ENCODE results near the gene TMEM9B. TPM values are rescaled to one million over a fixed set of nuclear protein-coding genes. Genes with fewer than 3 reads are reported as not detected.

TMEM9B gene
- total RNA-seq, 2 experiments from 2014 or later, result 17.5 to 19.1 TPM

DNA sequence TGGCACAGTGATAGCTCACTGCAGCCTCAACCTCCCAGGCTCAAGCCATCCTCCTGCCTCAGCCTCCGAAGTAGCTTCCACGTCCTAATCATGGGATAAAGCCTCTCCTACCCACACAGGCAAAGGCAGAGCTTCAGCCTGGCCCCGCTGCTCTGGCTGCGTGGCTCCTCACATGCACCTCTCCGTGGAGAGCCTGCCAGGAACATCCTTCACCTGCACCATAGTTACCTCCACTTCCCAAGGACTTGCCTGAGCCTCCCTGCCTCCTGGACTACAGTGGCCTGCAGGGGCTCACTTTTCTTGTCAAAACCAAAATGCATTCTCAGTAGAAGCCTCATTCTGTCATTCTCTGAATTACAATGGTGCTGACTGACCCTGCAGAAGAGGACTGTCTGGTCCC, 38.0 kb downstream of the TMEM9B start:
- Mint-ChIP-seq H3K4me1 (ENCODE audit: low read depth) (no peaks in the 10 kb centered on the region), H3K27me3 (no peaks in the 10 kb centered on the region), H3K36me3 (peaks cover 6% of the 10 kb centered on the region), H3K27ac (no peak overlapping the region), H3K4me3 (no peak overlapping the region), H3K9me3 (no peaks in the 10 kb centered on the region)
- intact Hi-C loops (cut with micrococcal nuclease), result no loop called here
- DNase-seq, result no peak
- CTCF ChIA-PET, result interaction anchor here (2.1 kb wide), 1 partner anchor 11 kb away, joined by 6 read pairs; no protein-coding TSS in a partner anchor
- POLR2A ChIA-PET, result no interaction called here

DNA sequence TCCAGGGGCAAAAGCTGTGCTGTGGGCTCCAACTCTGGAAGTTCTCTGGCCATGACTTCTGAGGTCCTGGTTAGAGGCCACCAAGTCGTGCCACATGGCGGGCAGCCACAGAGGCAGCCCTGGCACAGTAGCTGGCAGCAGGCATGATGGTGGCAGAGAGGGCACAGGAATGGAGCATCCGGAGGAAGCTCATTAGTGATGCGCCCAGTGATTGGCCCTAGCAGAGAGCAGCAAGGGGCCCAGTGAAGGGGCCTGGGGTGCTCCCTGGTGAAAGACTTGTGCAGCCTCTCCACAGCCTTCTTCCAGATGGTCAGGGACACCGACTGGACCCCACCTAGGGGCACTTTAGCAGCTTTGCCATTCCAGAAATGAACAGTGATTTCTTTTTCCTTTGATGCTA, 38.5 kb downstream of the TMEM9B start:
- no peak for DNase-seq
- H3K4me3 Mint-ChIP-seq, result no peak overlapping the region
- POLR2A ChIA-PET, result no interaction called here
- intact Hi-C loops (cut with micrococcal nuclease), result no loop called here
- H3K27me3 Mint-ChIP-seq, result no peaks in the 10 kb centered on the region
- no peaks in the 10 kb centered on the region for H3K4me1 Mint-ChIP-seq (ENCODE audit: low read depth)
- no peaks in the 10 kb centered on the region for H3K9me3 Mint-ChIP-seq
- H3K36me3 Mint-ChIP-seq, result peaks cover 6% of the 10 kb centered on the region
- H3K27ac Mint-ChIP-seq, result no peak overlapping the region
- CTCF ChIA-PET, result no interaction called here

DNA sequence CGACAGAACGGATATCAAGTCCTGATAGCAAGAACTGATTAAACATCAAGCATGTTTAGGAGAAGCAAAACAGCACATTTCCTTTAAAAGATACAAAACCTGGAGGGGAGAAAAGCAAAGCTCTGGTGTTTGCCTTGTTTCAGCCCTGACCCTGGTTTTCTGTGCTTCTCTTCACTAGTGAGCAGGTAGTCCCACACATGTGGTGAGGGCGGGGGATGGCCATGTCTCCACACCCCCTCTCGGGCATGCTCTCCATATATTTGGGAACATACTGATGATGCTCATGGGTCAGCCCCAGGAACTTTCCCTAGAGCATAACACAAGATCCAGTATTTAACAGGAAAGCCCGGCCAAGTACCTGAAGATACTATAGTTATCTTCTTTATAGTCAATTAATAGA, 41.6 kb downstream of the TMEM9B start:
- ChIA-PET CTCF (no interaction called here), POLR2A (no interaction called here)
- H3K27ac Mint-ChIP-seq, result no peak overlapping the region
- H3K4me1 Mint-ChIP-seq (ENCODE audit: low read depth), result no peaks in the 10 kb centered on the region
- H3K4me3 Mint-ChIP-seq, result no peak overlapping the region
- no peaks in the 10 kb centered on the region for H3K27me3 Mint-ChIP-seq
- intact Hi-C loops (cut with micrococcal nuclease), result no loop called here
- peaks cover 21% of the 10 kb centered on the region for H3K36me3 Mint-ChIP-seq
- DNase-seq, result no peak
- no peaks in the 10 kb centered on the region for H3K9me3 Mint-ChIP-seq

DNA sequence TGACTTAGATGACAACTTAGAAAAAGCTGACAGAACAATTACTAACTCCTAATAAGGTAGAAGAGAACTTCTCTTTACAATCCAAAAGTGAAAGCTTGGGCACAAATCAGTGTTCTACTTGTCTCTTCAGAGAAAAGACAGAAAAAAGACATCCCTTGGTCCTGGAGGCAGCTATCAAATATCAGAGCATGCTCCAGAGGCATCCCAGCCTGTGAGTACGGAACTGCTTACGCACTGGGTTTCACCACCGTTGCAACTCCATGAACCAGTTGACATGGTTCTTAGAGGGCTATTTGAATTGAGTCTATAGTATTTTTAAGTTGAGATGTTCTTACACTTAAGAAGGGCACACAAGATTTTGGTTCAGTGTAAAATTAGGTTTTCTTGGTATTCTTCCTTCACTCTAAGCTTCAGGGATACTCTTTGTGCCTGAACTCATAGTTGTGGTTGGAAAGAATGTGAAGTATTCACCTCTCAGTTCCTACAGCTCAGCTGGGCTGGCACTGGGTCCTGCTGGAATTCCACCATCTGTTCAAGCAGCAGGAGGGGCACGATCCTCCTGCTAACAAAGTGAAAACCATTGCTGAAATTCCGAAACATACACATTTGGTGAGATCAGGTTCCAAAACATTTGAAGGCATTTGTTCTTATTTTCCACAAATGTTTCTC, 47.0 kb downstream of the TMEM9B start:
- no peak overlapping the region for H3K27ac Mint-ChIP-seq
- H3K27me3 Mint-ChIP-seq, result no peaks in the 10 kb centered on the region

DNA sequence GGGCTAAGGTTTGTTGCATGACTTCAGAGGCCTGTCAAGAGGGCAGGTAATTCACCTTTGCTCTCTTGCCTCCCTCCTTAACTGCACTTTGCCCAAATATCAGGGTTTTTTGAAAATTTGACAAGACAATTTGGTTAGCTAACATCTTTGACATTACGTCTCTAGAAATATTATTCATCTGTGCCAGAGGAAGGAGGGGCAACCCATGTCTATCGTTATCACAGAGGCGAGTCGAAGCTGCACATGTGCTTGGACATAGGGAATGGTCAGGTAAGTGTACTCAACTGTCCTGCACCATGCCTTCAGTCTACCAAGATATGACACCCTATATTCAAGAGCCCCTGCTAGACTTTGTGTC, 49.6 kb downstream of the TMEM9B start:
- ChIA-PET CTCF (interaction anchor here (1.0 to 5.1 kb wide), 13 partner anchors 10 to 232 kb away, joined by 3 to 62 read pairs (median 6); partner anchors contain the start of genes RPL27A and TRIM66), POLR2A (interaction anchor here (2.0 kb wide), 1 partner anchor 50 kb away, joined by 9 read pairs; the partner anchor contains the start of gene TMEM9B)
- DNase-seq, result no peak
- Mint-ChIP-seq H3K4me3 (no peak overlapping the region), H3K27ac (peak overlapping the region; percentile 77), H3K4me1 (ENCODE audit: low read depth) (peaks cover 27% of the 10 kb centered on the region), H3K9me3 (no peaks in the 10 kb centered on the region), H3K27me3 (no peaks in the 10 kb centered on the region), H3K36me3 (peaks cover 30% of the 10 kb centered on the region)
- intact Hi-C loops (cut with micrococcal nuclease), result loop anchor here (1.0 to 5.0 kb wide), 7 partner anchors 45 to 593 kb away; no protein-coding TSS in a partner anchor

More for the DNA sequence above, 47.0 kb downstream of the TMEM9B start:
- Mint-ChIP-seq H3K36me3 (peaks cover 32% of the 10 kb centered on the region), H3K4me3 (no peak overlapping the region), H3K4me1 (ENCODE audit: low read depth) (peaks cover 19% of the 10 kb centered on the region), H3K9me3 (no peaks in the 10 kb centered on the region)
- ChIA-PET CTCF (no interaction called here), POLR2A (no interaction called here)
- intact Hi-C loops (cut with micrococcal nuclease), result no loop called here
- no peak for DNase-seq

DNA sequence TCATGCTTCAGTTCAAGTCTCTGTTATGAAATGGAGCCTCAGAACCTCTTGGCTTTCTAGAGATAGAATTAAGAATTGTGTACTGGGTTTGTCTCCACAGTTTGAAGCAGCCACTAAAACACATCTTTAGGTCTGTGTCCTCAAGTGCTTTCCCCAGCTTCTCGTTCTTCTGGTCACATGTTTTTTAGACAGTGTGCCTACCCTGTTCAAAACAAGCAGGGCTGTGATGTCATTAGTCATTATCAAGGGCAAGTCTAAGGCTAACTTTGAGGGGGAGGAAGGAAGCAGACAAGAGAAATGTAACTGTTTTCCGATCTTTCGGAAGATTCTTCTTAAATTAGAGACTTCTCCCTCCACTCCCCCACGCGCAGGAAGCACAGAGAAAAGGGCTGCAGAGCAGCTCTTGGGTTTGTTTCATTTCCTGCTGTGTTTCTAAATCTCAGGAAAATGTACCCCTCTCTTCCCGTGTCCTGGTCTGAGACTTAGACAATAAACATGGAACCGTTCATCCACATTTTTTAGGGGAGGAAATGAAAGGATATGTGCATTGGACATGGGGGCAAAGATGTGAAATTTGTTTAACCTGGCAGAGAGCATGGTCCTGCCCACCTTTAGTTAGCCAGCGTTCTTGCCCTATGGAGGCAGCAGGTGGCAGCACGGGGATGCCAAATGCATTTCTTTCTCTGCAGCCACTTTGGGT, 50.1 kb downstream of the TMEM9B start:
- H3K4me3 Mint-ChIP-seq, result peak overlapping the region; percentile 64
- POLR2A ChIA-PET, result interaction anchor here (2.0 kb wide), 1 partner anchor 50 kb away, joined by 9 read pairs; the partner anchor contains the start of gene TMEM9B
- H3K9me3 Mint-ChIP-seq, result no peaks in the 10 kb centered on the region
- peaks cover 28% of the 10 kb centered on the region for H3K4me1 Mint-ChIP-seq (ENCODE audit: low read depth)
- peaks cover 27% of the 10 kb centered on the region for H3K36me3 Mint-ChIP-seq
- DNase-seq, result peak; percentile 53
- intact Hi-C loops (cut with micrococcal nuclease), result loop anchor here (1.0 to 5.0 kb wide), 7 partner anchors 45 to 593 kb away; no protein-coding TSS in a partner anchor
- CTCF ChIA-PET, result interaction anchor here (0.7 to 5.1 kb wide), 12 partner anchors 10 to 231 kb away, joined by 3 to 62 read pairs (median 6); partner anchors contain the start of genes RPL27A and TRIM66
- no peaks in the 10 kb centered on the region for H3K27me3 Mint-ChIP-seq
- peak overlapping the region; percentile 77 for H3K27ac Mint-ChIP-seq

DNA sequence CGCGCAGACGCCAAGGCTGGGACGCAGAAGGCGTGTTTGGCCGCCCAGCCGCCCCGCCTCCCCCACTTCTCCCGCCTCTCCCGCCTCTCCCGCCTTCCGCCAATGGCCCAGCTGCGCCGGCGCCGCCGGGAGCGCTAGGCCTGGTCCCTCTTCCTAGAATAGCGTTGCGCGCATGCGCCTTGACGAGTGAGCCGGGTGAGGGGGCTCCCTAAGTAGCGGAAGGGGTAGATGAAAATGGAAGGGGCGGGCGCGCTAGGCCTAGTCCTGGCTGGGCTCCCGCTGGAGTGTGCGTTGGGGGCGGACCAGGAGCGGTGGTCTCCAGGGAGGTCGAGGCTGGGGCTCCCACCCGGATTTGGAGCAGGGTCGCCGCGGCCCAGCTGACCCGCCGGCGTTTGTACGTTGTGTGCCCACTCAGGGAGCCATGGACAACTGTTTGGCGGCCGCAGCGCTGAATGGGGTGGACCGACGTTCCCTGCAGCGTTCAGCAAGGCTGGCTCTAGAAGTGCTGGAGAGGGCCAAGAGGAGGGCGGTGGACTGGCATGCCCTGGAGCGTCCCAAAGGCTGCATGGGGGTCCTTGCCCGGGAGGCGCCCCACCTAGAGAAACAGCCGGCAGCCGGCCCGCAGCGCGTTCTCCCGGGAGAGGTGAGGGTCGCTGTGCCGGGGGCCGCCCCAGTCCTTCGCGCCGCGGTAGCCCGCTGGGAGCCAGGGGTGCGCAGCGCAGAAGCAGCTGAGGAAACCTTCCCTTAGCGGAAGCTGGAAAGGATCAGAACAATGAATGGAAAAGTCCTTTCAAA, 53.0 kb downstream of the TMEM9B start, which contains the start of gene AKIP1:
Gene AKIP1 (plus strand): TSS at position 161 of the 795 bp plus-strand sequence. CDS start 261 bp downstream, at position 422.
- Mint-ChIP-seq H3K4me3 (peak within 1 kb of the TSS; percentile 94), H3K36me3 (peaks cover 6% of the 10 kb centered on the region), H3K27me3 (no peaks in the 10 kb centered on the region), H3K27ac (peak within 1 kb of the TSS; percentile 86), H3K9me3 (no peaks in the 10 kb centered on the region), H3K4me1 (ENCODE audit: low read depth) (peaks cover 45% of the 10 kb centered on the region)
- ChIA-PET CTCF (interaction anchor here (2.0 to 5.1 kb wide), 2 partner anchors 49 to 227 kb away, joined by 12 to 62 read pairs; no protein-coding TSS in a partner anchor), POLR2A (interaction anchor here (3.3 kb wide), 1 partner anchor 53 kb away, joined by 9 read pairs; the partner anchor contains the start of gene TMEM9B)
- DNase-seq, result peak; percentile 91
- intact Hi-C loops (cut with micrococcal nuclease), result loop anchor here (1.0 to 5.0 kb wide), 8 partner anchors 53 to 656 kb away; partner anchors contain the start of gene TMEM9B

DNA sequence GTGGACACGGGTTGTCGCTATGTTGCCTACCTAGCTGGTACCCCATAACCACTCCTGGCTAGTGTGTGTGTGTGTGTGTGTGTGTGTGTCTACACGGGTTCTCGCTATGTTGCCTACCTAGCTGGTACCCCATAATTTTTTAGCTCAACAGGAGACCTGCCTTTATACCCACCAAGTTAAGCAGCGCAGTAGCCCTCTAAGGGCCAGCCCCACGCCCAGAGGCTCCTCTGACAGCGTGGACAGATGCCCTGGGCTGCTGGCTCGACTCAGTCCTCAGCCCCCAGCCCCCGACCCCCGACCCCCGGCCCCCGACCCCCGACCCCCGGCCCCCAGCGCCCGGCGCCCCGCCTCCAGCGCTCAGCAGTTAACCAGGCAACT, 53.6 kb downstream of the TMEM9B start:
- CTCF ChIA-PET, result interaction anchor here (1.0 to 5.1 kb wide), 2 partner anchors 49 kb away, joined by 3 to 62 read pairs; no protein-coding TSS in a partner anchor
- peak overlapping the region; percentile 94 for H3K4me3 Mint-ChIP-seq
- peaks cover 46% of the 10 kb centered on the region for H3K4me1 Mint-ChIP-seq (ENCODE audit: low read depth)
- peaks cover 6% of the 10 kb centered on the region for H3K36me3 Mint-ChIP-seq
- intact Hi-C loops (cut with micrococcal nuclease), result loop anchor here (1.0 to 5.0 kb wide), 8 partner anchors 54 to 656 kb away; partner anchors contain the start of gene TMEM9B
- peak overlapping the region; percentile 18 for H3K27ac Mint-ChIP-seq
- POLR2A ChIA-PET, result interaction anchor here (0.6 to 3.3 kb wide), 2 partner anchors 43 to 54 kb away, joined by 3 to 9 read pairs; partner anchors contain the start of gene TMEM9B
- no peaks in the 10 kb centered on the region for H3K27me3 Mint-ChIP-seq
- H3K9me3 Mint-ChIP-seq, result no peaks in the 10 kb centered on the region
- no peak for DNase-seq

DNA sequence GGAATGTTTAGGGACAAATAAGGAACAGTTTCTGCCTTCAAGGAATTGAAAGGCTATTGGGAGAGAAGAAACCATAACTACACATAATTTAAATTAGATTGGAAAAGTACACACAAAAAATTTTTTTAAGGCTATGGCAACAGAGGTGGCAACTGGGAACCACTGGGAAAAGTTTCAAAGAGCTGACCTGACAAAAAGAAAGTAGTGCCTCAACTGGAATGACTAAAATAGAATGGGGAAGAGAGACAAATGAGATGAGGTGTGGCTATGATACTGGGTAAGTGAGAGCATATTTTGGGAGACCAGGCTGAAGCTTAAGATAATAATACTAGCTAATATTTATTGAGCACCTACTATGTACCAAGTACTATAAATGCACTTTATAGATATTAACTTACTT, 56.1 kb downstream of the TMEM9B start:
- Mint-ChIP-seq H3K4me1 (ENCODE audit: low read depth) (peaks cover 33% of the 10 kb centered on the region), H3K27ac (no peak overlapping the region), H3K4me3 (no peak overlapping the region), H3K9me3 (no peaks in the 10 kb centered on the region), H3K27me3 (no peaks in the 10 kb centered on the region), H3K36me3 (no peaks in the 10 kb centered on the region)
- no peak for DNase-seq
- POLR2A ChIA-PET, result no interaction called here
- intact Hi-C loops (cut with micrococcal nuclease), result no loop called here
- CTCF ChIA-PET, result interaction anchor here (0.7 to 1.0 kb wide), 2 partner anchors 41 to 94 kb away, joined by 4 read pairs; no protein-coding TSS in a partner anchor

DNA sequence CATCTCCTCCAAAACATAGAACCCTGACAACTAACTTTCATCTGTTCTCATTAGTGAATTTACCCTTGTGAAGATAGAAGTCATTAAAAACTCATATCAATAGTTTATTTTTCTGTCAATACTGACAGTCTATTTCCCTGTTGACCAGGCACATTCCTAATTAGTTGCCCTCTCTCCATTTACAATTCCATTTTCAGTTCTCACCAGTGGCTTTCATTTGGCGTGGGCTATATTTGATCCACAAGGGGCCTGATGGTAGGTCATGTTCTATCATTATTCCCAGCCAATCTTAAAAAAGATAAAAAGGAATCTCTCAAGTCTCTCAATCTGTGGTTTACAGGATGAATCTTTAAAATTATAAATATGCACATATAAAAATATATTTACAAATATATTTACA, 57.1 kb downstream of the TMEM9B start:
- ChIA-PET CTCF (no interaction called here), POLR2A (no interaction called here)
- peaks cover 2% of the 10 kb centered on the region for H3K9me3 Mint-ChIP-seq
- H3K4me3 Mint-ChIP-seq, result no peak overlapping the region
- intact Hi-C loops (cut with micrococcal nuclease), result no loop called here
- H3K4me1 Mint-ChIP-seq (ENCODE audit: low read depth), result peaks cover 29% of the 10 kb centered on the region
- no peaks in the 10 kb centered on the region for H3K36me3 Mint-ChIP-seq
- H3K27me3 Mint-ChIP-seq, result no peaks in the 10 kb centered on the region
- H3K27ac Mint-ChIP-seq, result no peak overlapping the region
- DNase-seq, result no peak

DNA sequence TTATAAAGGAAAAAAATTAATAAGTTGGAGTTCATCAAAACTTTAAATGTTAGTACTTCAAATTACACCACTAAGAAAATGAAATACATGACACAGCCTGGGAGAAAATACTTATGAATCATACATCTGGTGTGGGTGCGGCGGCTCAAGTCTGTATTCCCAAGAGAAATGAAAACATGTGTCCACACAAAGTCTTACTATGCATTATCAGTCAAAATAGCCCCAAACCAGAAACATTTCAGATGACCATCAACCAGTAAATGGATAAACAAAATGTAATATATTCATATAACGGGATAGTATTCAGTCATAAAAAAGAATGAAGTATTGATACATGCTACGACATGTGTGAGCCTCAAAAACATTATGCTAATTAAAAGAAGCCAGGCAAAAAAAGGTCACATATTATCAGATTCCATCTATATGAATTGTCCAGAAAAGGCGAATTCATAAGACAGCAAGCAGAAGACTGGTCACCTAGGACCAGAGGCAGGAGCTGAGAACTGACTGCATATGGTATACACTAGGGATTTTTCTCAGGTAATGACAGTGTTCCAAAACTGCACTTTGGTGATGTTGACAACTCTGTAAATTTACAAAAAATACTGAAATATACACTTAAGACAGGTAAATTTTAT, 58.6 kb downstream of the TMEM9B start:
- H3K27me3 Mint-ChIP-seq, result peaks cover 3% of the 10 kb centered on the region
- peaks cover 29% of the 10 kb centered on the region for H3K4me1 Mint-ChIP-seq (ENCODE audit: low read depth)
- ChIA-PET CTCF (no interaction called here), POLR2A (interaction anchor here (0.6 kb wide), 1 partner anchor 251 kb away, joined by 4 read pairs; no protein-coding TSS in a partner anchor)
- H3K36me3 Mint-ChIP-seq, result no peaks in the 10 kb centered on the region
- H3K4me3 Mint-ChIP-seq, result no peak overlapping the region
- DNase-seq, result no peak
- peaks cover 7% of the 10 kb centered on the region for H3K9me3 Mint-ChIP-seq
- no peak overlapping the region for H3K27ac Mint-ChIP-seq
- intact Hi-C loops (cut with micrococcal nuclease), result no loop called here
